Neural cell (in vitro differentiated cells): ENCODE measurements around the gene ASCC3. TPM values are rescaled to one million over a fixed set of nuclear protein-coding genes. Genes with fewer than 3 reads are reported as not detected.
A peak's percentile ranks its signal among the peaks of the same experiment; 100 is the strongest.

Source experiments
- H2AFZ ChIP-seq: fragments of 200-600, 300-800 bp; sonication (generic), shearing (Covaris generic); 2 replicates; pipeline ENCODE4 v1.6.0; 2014; ENCODE audit warnings: low read depth, mild to moderate bottlenecking, antibody characterized with exemption, low read length, moderate library complexity
- H3F3A ChIP-seq: fragments of 200-600 bp; shearing (Covaris generic); 2 replicates; pipeline ENCODE4 v1.6.1; 2016; ENCODE audit warnings: mild to moderate bottlenecking, moderate library complexity, mixed read lengths, antibody characterized with exemption, low read length; ENCODE audit not compliant: insufficient read depth, poor library complexity, severe bottlenecking
- H3K27ac ChIP-seq: fragments of 200-600, 300-800 bp; sonication (generic), shearing (Covaris generic); 2 replicates; pipeline ENCODE4 v1.5.1; 2014; ENCODE audit warnings: mild to moderate bottlenecking, low read length, moderate library complexity
- H3K27me3 ChIP-seq: fragments of 300-800, 200-600 bp; sonication (generic), shearing (Covaris generic); 2 replicates; pipeline ENCODE4 v1.6.0; 2014; ENCODE audit warnings: mild to moderate bottlenecking, low read depth, low read length, moderate library complexity; ENCODE audit not compliant: insufficient read depth
- H3K36me3 ChIP-seq: fragments of 300-800, 200-600 bp; sonication (generic), shearing (Covaris generic); 2 replicates; pipeline ENCODE4 v1.5.1; 2014; ENCODE audit warnings: mild to moderate bottlenecking, antibody characterized with exemption, low read length, moderate library complexity; ENCODE audit not compliant: insufficient read depth
- H3K4me2 ChIP-seq: fragments of 300-800, 200-600 bp; sonication (generic), shearing (Covaris generic); 2 replicates; pipeline ENCODE4 v1.6.0; 2014; ENCODE audit warnings: mild to moderate bottlenecking, low read length
- H3K4me3 ChIP-seq: fragments of 300-800, 200-600 bp; sonication (generic), shearing (Covaris generic); 2 replicates; pipeline ENCODE4 v1.5.1; 2014; ENCODE audit warnings: mild to moderate bottlenecking, low read length, moderate library complexity
- H3K79me2 ChIP-seq: fragments of 200-600 bp; shearing (Covaris generic); replicated peaks from 2 replicates; pipeline ENCODE4 v1.6.0; 2014; ENCODE audit warnings: mild to moderate bottlenecking, low read length, moderate library complexity; ENCODE audit not compliant: insufficient read depth
- H3K9ac ChIP-seq: fragments of 300-800, 200-600 bp; sonication (generic), shearing (Covaris generic); 2 replicates; pipeline ENCODE4 v1.6.1; 2016; ENCODE audit warnings: mild to moderate bottlenecking, low read length, mixed read lengths
- H3K9me2 ChIP-seq: fragments of 200-600 bp; shearing (Covaris generic); 2 replicates; pipeline ENCODE4 v1.6.1; 2016; ENCODE audit warnings: mild to moderate bottlenecking, low read length, mixed read lengths; ENCODE audit not compliant: insufficient read depth
- H3K9me3 ChIP-seq: fragments of 200-600, 300-800 bp; sonication (generic), shearing (Covaris generic); 2 replicates; pipeline ENCODE4 v1.6.1; 2016; ENCODE audit warnings: mild to moderate bottlenecking, mixed run types, low read length, moderate library complexity, mixed read lengths
- H4K20me1 ChIP-seq: fragments of 200-600 bp; shearing (Covaris generic); 2 replicates; pipeline ENCODE4 v1.6.1; 2016; ENCODE audit warnings: mild to moderate bottlenecking, mixed run types; ENCODE audit not compliant: insufficient read depth
- CTCF ChIP-seq: fragments of 450-650 bp; IDR thresholded peaks from 2 replicates; pipeline ENCODE4 v1.5.1; 2014; ENCODE audit warnings: antibody characterized with exemption, mild to moderate bottlenecking, moderate library complexity; ENCODE audit not compliant: poor library complexity, severe bottlenecking
- EP300 ChIP-seq: fragments of 450-650 bp; conservative IDR thresholded peaks from 2 replicates; pipeline ENCODE4 v1.6.1; 2014; ENCODE audit warnings: antibody characterized with exemption, mild to moderate bottlenecking, moderate library complexity; ENCODE audit not compliant: poor library complexity, severe bottlenecking
- EZH2 ChIP-seq: fragments of 200-600, 300-800 bp; shearing (Covaris generic), sonication (generic); IDR thresholded peaks from 2 replicates; pipeline ENCODE4 v1.6.1; 2014; ENCODE audit warnings: antibody characterized with exemption, low read length, borderline replicate concordance, mild to moderate bottlenecking; ENCODE audit not compliant: insufficient read depth, poor library complexity, severe bottlenecking
- MXI1 ChIP-seq: fragments of 450-650 bp; conservative IDR thresholded peaks from 2 replicates; pipeline ENCODE4 v1.6.1; 2014; ENCODE audit warnings: antibody characterized with exemption, mild to moderate bottlenecking; ENCODE audit not compliant: poor library complexity, severe bottlenecking
- POLR2AphosphoS5 ChIP-seq: IDR thresholded peaks from 2 replicates; pipeline ENCODE4 v1.6.1; 2012
- RAD21 ChIP-seq: fragments of 450-650 bp; conservative IDR thresholded peaks from 2 replicates; pipeline ENCODE4 v1.6.1; 2014; ENCODE audit warnings: antibody characterized with exemption, mild to moderate bottlenecking, moderate library complexity
- REST ChIP-seq: IDR thresholded peaks from 2 replicates; pipeline ENCODE4 v1.6.1; 2012; ENCODE audit warnings: borderline replicate concordance
- SMC3 ChIP-seq: fragments of 450-650 bp; conservative IDR thresholded peaks from 2 replicates; pipeline ENCODE4 v1.6.1; 2014; ENCODE audit warnings: antibody characterized with exemption, mild to moderate bottlenecking, moderate library complexity; ENCODE audit not compliant: poor library complexity
- TAF1 ChIP-seq: IDR thresholded peaks from 2 replicates; pipeline ENCODE4 v1.6.1; 2012; ENCODE audit warnings: low read depth
- polyA plus RNA-seq: library from polyadenylated mRNA; depleted of rRNA; stranded (reverse); fragments of >200 nt; gene quantifications from 2 replicates; pipeline ENCODE4 v1.2.3, GENCODE V29; 2014

The ASCC3 gene
- polyA plus RNA-seq, 1 donor from 2014 or later, result 14.9 TPM

GRCh38 chr6:100479179-100480035, 401.7 kb downstream of the ASCC3 start:
- no peak overlapping the region for H2AFZ ChIP-seq
- no peaks in the 10 kb centered on the region for H3K9me3 ChIP-seq
- no peaks in the 10 kb centered on the region for H4K20me1 ChIP-seq
- no peaks in the 10 kb centered on the region for H3K9me2 ChIP-seq
- H3K36me3 ChIP-seq, result no peaks in the 10 kb centered on the region
- no peak overlapping the region for H3K4me3 ChIP-seq
- H3F3A ChIP-seq, result no peaks in the 10 kb centered on the region
- H3K27ac ChIP-seq, result no peak overlapping the region
- no peak overlapping the region for H3K4me2 ChIP-seq
- no peaks in the 10 kb centered on the region for H3K79me2 ChIP-seq
- no peak overlapping the region for H3K9ac ChIP-seq
- TF ChIP-seq SMC3, result peak; percentile 84
- TF ChIP-seq CTCF, result peak; percentile 76
- TF ChIP-seq RAD21, result peak; percentile 85
- TF ChIP-seq MXI1, result no peak
- H3K27me3 ChIP-seq, result no peaks in the 10 kb centered on the region

- no peaks in the 10 kb centered on the region for H3K79me2 ChIP-seq
- H3K27me3 ChIP-seq, result peaks cover 14% of the 10 kb centered on the region
- no peaks in the 10 kb centered on the region for H3F3A ChIP-seq
- H3K9me2 ChIP-seq, result no peaks in the 10 kb centered on the region
- H2AFZ ChIP-seq, result no peak overlapping the region
- H3K4me3 ChIP-seq, result no peak overlapping the region
- H3K9ac ChIP-seq, result no peak overlapping the region
- H4K20me1 ChIP-seq, result no peaks in the 10 kb centered on the region
- H3K4me2 ChIP-seq, result no peak overlapping the region
- no peak overlapping the region for H3K27ac ChIP-seq
- TF ChIP-seq EZH2 (no peak), POLR2AphosphoS5 (no peak), REST (no peak), RAD21 (no peak), MXI1 (no peak), SMC3 (no peak), CTCF (no peak), TAF1 (no peak), EP300 (no peak)
- H3K9me3 ChIP-seq, result no peaks in the 10 kb centered on the region
- no peaks in the 10 kb centered on the region for H3K36me3 ChIP-seq
These were observed 405.4 kb downstream of the ASCC3 start for GRCh38 chr6:100475554-100476320.
